GM12878 (cell line): Measurements from ENCODE around the gene GSTA4. TPM values are rescaled to one million over a fixed set of nuclear protein-coding genes. Genes with fewer than 3 reads are reported as not detected.

Experiments used
- ATAC-seq: fragments of 200-7000 bp; cut with Tn5 transposase; 3 replicates; pipeline ENCODE4 v1.9.1; 2020; ENCODE audit warnings: mild to moderate bottlenecking, moderate library complexity
- BruUV-seq: library from RNA; stranded (reverse); fragments of 400-500 nt; replicated peaks from 2 replicates; lab custom pipeline; 2021; lab: Mats Ljungman, UMichigan
- CTCF ChIA-PET: fragments of 300-600 bp; sonication (Branson Sonifier 250); formaldehyde crosslinking; extraction: SDS; loops from one replicate; lab custom pipeline; 2021; ENCODE audit warnings: inconsistent platforms; lab: Yijun Ruan, JAX
- POLR2A ChIA-PET: fragments of 350-600 bp; formaldehyde crosslinking; extraction: SDS; loops from one replicate; lab custom pipeline; 2021; ENCODE audit warnings: inconsistent platforms; lab: Charles Lee
- RAD21 ChIA-PET: fragments of 300-600 bp; sonication (Branson Sonifier 250); formaldehyde crosslinking; loops from one replicate; lab custom pipeline; 2023; ENCODE audit warnings: antibody characterized with exemption; ENCODE audit not compliant: unreplicated experiment; lab: Charles Lee
- SMC1A ChIA-PET: fragments of 300-600 bp; sonication (Branson Sonifier 250); formaldehyde crosslinking; loops from one replicate; lab custom pipeline; 2023; ENCODE audit not compliant: unreplicated experiment, uncharacterized antibody; lab: Charles Lee
- DNase-seq: peaks from one replicate; pipeline ENCODE4 v3.0.0-alpha.2; 2011; ENCODE audit warnings: low read depth, low spot score
- FAIRE-seq: peaks from 3 replicates; lab custom pipeline; 2011; peaks lifted over from hg19 to GRCh38; lab: Jason Lieb, UNC
- H2AFZ ChIP-seq: 2 replicates; pipeline ENCODE4 v1.6.0; 2011; ENCODE audit warnings: low read depth, low read length, control low read depth; ENCODE audit not compliant: control insufficient read depth
- H3K27ac ChIP-seq: 2 replicates; pipeline ENCODE4 v1.5.1; 2011; ENCODE audit warnings: control low read depth; ENCODE audit not compliant: control insufficient read depth, insufficient read depth
- H3K27me3 ChIP-seq, 2 experiments: replicated peaks in 1 of 2; 2 replicates each; pipeline versions ENCODE4 v1.6.0 to v1.6.1; 2011; ENCODE audit warnings: low read length in 1 of 2; ENCODE audit not compliant: control insufficient read depth in 2 of 2, insufficient read depth in 2 of 2
- H3K36me3 ChIP-seq, 2 experiments: 2 replicates each; pipeline ENCODE4 v1.5.1; 2011; ENCODE audit warnings: low read length in 1 of 2; ENCODE audit not compliant: control insufficient read depth in 2 of 2, insufficient read depth in 2 of 2
- H3K4me1 ChIP-seq: 2 replicates; pipeline ENCODE4 v1.6.1; 2011; ENCODE audit warnings: mild to moderate bottlenecking, low read length, moderate library complexity, mixed read lengths; ENCODE audit not compliant: control insufficient read depth, insufficient read depth
- H3K4me2 ChIP-seq: 2 replicates; pipeline ENCODE4 v1.6.0; 2011; ENCODE audit warnings: control low read depth; ENCODE audit not compliant: control insufficient read depth, insufficient read depth
- H3K4me3 ChIP-seq: fragments of 200-600 bp; sonication (generic); 2 replicates; pipeline ENCODE4 v1.5.1; 2016
- H3K79me2 ChIP-seq: 2 replicates; pipeline ENCODE4 v1.6.0; 2011; ENCODE audit warnings: low read length; ENCODE audit not compliant: control insufficient read depth, insufficient read depth
- H3K9ac ChIP-seq: 2 replicates; pipeline ENCODE4 v1.8.0; 2011; ENCODE audit warnings: low read length, control low read depth, mixed read lengths; ENCODE audit not compliant: control insufficient read depth, insufficient read depth
- H3K9me3 ChIP-seq: replicated peaks from 3 replicates; pipeline ENCODE4 v1.5.1; 2011; ENCODE audit warnings: mild to moderate bottlenecking, low read length; ENCODE audit not compliant: control insufficient read depth, insufficient read depth
- H4K20me1 ChIP-seq: 2 replicates; pipeline ENCODE4 v1.6.0; 2011; ENCODE audit not compliant: control insufficient read depth, insufficient read depth
- ATF3 ChIP-seq: IDR thresholded peaks from 2 replicates; pipeline ENCODE4 v1.6.1; 2011; ENCODE audit warnings: low read depth, mild to moderate bottlenecking, low read length, moderate library complexity, borderline replicate concordance; ENCODE audit errors: extremely low read depth
- EGR1 ChIP-seq, 2 experiments: IDR thresholded peaks; 1 replicate in 1 of 2; 2 replicates in 1 of 2; pipeline ENCODE4 v1.6.1; 2011 to 2012; ENCODE audit warnings: low read depth in 2 of 2, low read length in 2 of 2, borderline replicate concordance in 1 of 2, mild to moderate bottlenecking in 1 of 2, moderate library complexity in 1 of 2
- ETV6 ChIP-seq, 2 experiments: fragments of 450-650 bp in 1 of 2; IDR thresholded peaks in 1 of 2; conservative IDR thresholded peaks in 1 of 2; 2 replicates each; pipeline ENCODE4 v1.6.1; 2014; ENCODE audit warnings: antibody characterized with exemption in 1 of 2, borderline replicate concordance in 1 of 2, low read depth in 1 of 2, mild to moderate bottlenecking in 1 of 2, moderate library complexity in 1 of 2
- IRF5 ChIP-seq: fragments of 450-650 bp; IDR thresholded peaks from 2 replicates; pipeline ENCODE4 v1.6.1; 2017; ENCODE audit warnings: borderline replicate concordance
- MEF2A ChIP-seq: IDR thresholded peaks from 2 replicates; pipeline ENCODE4 v1.6.1; 2011; ENCODE audit warnings: low read depth, mild to moderate bottlenecking, low read length, moderate library complexity; ENCODE audit not compliant: insufficient read depth
- MTA3 ChIP-seq: IDR thresholded peaks from 2 replicates; pipeline ENCODE4 v1.6.1; 2012; ENCODE audit warnings: low read length, inconsistent platforms, borderline replicate concordance
- NRF1 ChIP-seq: conservative IDR thresholded peaks from 2 replicates; pipeline ENCODE4 v1.6.1; 2011; ENCODE audit warnings: mild to moderate bottlenecking, low read depth, low read length, improper control_type of control experiment
- PAX8 ChIP-seq: fragments of 450-650 bp; IDR thresholded peaks from 2 replicates; pipeline ENCODE4 v1.6.1; 2017; ENCODE audit warnings: mild to moderate bottlenecking, moderate library complexity
- PKNOX1 ChIP-seq: fragments of 450-650 bp; IDR thresholded peaks from 2 replicates; pipeline ENCODE4 v1.6.1; 2016; ENCODE audit warnings: mild to moderate bottlenecking
- RAD51 ChIP-seq: fragments of 450-650 bp; IDR thresholded peaks from 2 replicates; pipeline ENCODE4 v1.6.1; 2016; ENCODE audit warnings: moderate library complexity, mild to moderate bottlenecking, inconsistent platforms
- RBBP5 ChIP-seq: fragments of 200-600 bp; sonication (generic); conservative IDR thresholded peaks from 2 replicates; pipeline ENCODE4 v1.6.1; 2016
- RFX5 ChIP-seq: IDR thresholded peaks from 2 replicates; pipeline ENCODE4 v1.6.1; 2011; ENCODE audit warnings: low read depth, low read length, improper control_type of control experiment
- STAT3 ChIP-seq: IDR thresholded peaks from 2 replicates; pipeline ENCODE4 v1.6.1; 2011; ENCODE audit warnings: low read depth, low read length, improper control_type of control experiment
- TCF3 ChIP-seq: IDR thresholded peaks from 2 replicates; pipeline ENCODE4 v1.6.1; 2012; ENCODE audit warnings: low read depth, mild to moderate bottlenecking, low read length, borderline replicate concordance; ENCODE audit not compliant: insufficient read depth
- ZNF687 ChIP-seq: fragments of 450-650 bp; IDR thresholded peaks from 2 replicates; pipeline ENCODE4 v1.6.1; 2017; ENCODE audit warnings: mild to moderate bottlenecking, moderate library complexity
- WGBS: methylation state at CpG from one replicate; pipeline ENCODE4 v1.1.6; 2016; ENCODE audit warnings: low lambda C conversion rate; ENCODE audit not compliant: insufficient replicate concordance, insufficient coverage; ENCODE audit errors: missing lambda C conversion rate; 5-methylcytosine and 5-hydroxymethylcytosine counted together
- in situ Hi-C: fragments of 300-500 bp; cut with MboI; formaldehyde crosslinking; loops from 9 replicates; pipeline ENCODE4 v1.14.3; 2018; ENCODE audit warnings: mixed read lengths
- intact Hi-C: fragments of 100-400 bp; cut with micrococcal nuclease; formaldehyde crosslinking; loops from one replicate; pipeline ENCODE4 v1.14.2; 2022; ENCODE audit not compliant: unreplicated experiment
- polyA plus RNA-seq, 11 experiments: library from polyadenylated mRNA; depleted of rRNA in 4 of 11; unstranded in 6 of 11; stranded (reverse) in 5 of 11; fragments of >200 nt; fragmentation: Nextera tagmentation in 4 of 11; fragmentation: Illumina TruSeq in 1 of 11; extraction: Ambion mirVana in 4 of 11; extraction: Trizol in 1 of 11; gene quantifications; 1 replicate in 1 of 11; 2 replicates in 10 of 11; pipeline versions ENCODE4 v1.2.1 to v1.2.3, GENCODE V29; 2011 to 2016; ENCODE audit warnings: inconsistent platforms in 2 of 11, missing spikeins in 2 of 11, low read depth in 1 of 11
- total RNA-seq, 4 experiments: library from RNA; depleted of rRNA in 3 of 4; stranded (reverse); fragments of >200 nt in 3 of 4; fragmentation: Illumina TruSeq in 1 of 4; extraction: Trizol in 1 of 4; gene quantifications; 2 replicates each; pipeline versions ENCODE4 v1.2.1 to v1.2.3, GENCODE V29; 2013 to 2021

Gene GSTA4
- total and polyA plus RNA-seq, 10 of the 15 experiments (the other 5 are each of a cell fraction or from before 2014, with no cell fraction given), result 1.9 to 9.7 (median 4.4) TPM

GRCh38 chr6:52995913-52996645, 995 bp upstream of the GSTA4 start:
- ChIA-PET CTCF (interaction anchor here (0.6 to 3.5 kb wide), 24 partner anchors 10 to 710 kb away, joined by 3 to 24 read pairs (median 3); partner anchors contain the start of genes ELOVL5 and FBXO9), RAD21 (interaction anchor here (0.9 to 1.5 kb wide), 4 partner anchors 16 to 488 kb away, joined by 3 to 5 read pairs (median 3); no protein-coding TSS in a partner anchor), POLR2A (interaction anchor here (0.9 kb wide), 1 partner anchor 14 kb away, joined by 4 read pairs; no protein-coding TSS in a partner anchor), SMC1A (interaction anchor here (0.8 to 2.7 kb wide), 8 partner anchors 9 to 712 kb away, joined by 3 to 18 read pairs (median 4); partner anchors contain the start of genes FBXO9 and MCM3)
- Histone ChIP-seq H3K79me2 (no peaks in the 10 kb centered on the region), H3K4me2 (peak overlapping the region; percentile 76), H3K27ac (no peak overlapping the region), H3K36me3 (no peaks in the 10 kb centered on the region), H4K20me1 (no peaks in the 10 kb centered on the region), H3K9me3 (no peaks in the 10 kb centered on the region), H3K4me1 (no peaks in the 10 kb centered on the region), H3K4me3 (peak overlapping the region; percentile 65), H3K9ac (no peak overlapping the region; the same call in 1 of the 2 replicates), H2AFZ (peak overlapping the region; percentile 15; the same call in 1 of the 2 replicates), H3K27me3 (no peaks in the 10 kb centered on the region)
- intact Hi-C loops, result loop anchor here (5.0 to 10.0 kb wide), 4 partner anchors 441 to 711 kb away; partner anchors contain the start of genes EFHC1 and MCM3
- in situ Hi-C loops, result no loop called here
- no peak for FAIRE-seq
- WGBS, result 2% methylated on average over 21 of the region's 21 CpGs
- peak; percentile 51 for DNase-seq
- no TSS peak for BruUV-seq
- ATAC-seq, result peak; percentile 11
- TF ChIP-seq NRF1 (no peak), MEF2A (0 out of 2 replicates have a peak, but pooled peaks have one; percentile 4), PKNOX1 (no peak), MTA3 (peak; percentile 85; the same call in 1 of the 2 replicates), IRF5 (no peak), RBBP5 (no peak), TCF3 (no peak), STAT3 (no peak), ETV6 (conservative IDR thresholded peaks at IDR 0.05 in 1 of 2, IDR thresholded peaks at IDR 0.05 in 1 of 2; ENCODE audit: borderline replicate concordance in 1 of 2, low read depth in 1 of 2) (no peak), EGR1 (IDR thresholded peaks at IDR 0.05; ENCODE audit: borderline replicate concordance in 1 of 2, low read depth in 2 of 2, low read length in 2 of 2) (no peak), ATF3 (no peak), RAD51 (0 out of 2 replicates have a peak, but pooled peaks have one; percentile 17), RFX5 (no peak), PAX8 (0 out of 2 replicates have a peak, but pooled peaks have one; percentile 53), ZNF687 (no peak)
